Measurements from ENCODE around the gene FAM216A.

Gene FAM216A

DNA sequence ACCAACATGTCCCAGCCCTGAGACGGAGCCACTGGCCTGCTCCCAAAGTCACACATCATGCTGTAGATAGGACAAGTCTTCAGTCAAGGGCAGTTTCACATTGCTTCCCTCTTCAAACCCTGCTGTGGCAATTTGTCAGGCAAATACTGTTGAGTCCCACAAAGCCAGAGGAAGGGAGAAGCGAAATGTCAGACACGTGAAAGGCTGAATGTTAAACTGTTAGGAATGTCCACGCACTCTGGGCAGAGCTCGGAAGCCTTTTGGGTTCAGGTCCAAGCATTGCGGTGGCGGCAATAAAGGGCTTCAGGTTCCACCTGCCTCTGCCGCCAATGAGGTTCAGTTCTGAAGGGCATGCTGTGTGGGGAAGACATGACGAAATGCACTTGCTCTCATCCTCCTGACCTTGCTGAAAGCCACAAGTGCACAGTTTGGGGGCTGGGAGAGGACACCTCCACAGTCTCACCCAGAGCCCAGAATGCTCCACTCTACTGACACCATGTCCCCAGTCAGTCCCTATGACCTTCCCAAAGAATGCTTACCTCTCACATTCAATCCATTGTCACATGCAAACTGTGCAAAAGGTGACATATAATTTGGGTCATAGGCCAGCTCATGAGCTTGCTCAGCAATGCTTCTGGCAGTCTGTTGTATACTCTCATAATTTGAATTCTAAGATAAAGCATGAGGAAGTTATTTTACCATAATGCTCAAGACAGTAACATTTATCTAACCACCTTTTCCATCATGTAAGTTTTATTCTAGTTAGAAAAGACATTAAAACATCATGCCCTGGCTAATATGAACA, 69.2 kb downstream of the FAM216A start:
- in situ Hi-C loops (cut with MboI; ENCODE audit: low sequenced_read_pairs) = no loop called here

DNA sequence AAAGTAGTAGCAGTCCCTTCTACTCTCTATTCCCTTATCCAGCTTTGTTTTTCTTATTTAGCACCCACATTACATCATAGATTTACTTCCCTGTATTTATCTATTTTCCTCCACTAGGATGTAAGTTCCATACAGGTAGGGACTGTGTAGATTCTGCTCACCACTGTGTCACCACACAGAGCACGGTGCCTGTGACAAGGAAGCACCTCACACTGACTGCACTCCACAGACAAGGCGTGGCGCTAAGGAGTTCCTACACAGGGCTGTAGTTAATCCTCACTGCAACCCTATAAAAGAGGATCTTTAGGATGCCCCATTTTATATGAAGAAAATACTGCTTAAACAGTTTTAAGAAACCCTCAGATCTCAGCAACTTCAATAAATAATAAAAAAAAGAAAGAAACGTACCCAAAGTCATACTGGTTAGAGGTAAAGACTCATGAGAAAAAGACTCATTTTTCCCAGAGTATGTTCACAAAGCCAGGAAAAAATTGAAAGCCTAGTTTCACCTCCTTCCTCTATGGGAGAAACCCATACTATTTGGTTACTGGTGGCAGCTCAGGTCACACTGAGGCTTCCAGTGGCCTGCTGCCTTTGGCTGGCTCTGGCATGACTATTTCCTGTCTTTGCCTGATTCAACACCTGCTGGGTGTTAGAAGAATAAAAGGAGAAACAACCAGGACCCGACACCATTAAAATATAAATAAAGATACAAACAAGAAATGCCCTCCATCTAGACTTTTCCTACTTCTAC, 70.4 kb downstream of the FAM216A start:
- in situ Hi-C loops (cut with MboI; ENCODE audit: low sequenced_read_pairs) = no loop called here
